HL-60 (cell line): ENCODE measurements around the gene MYLK3.
"Not testable (repeated sequence)": the region's sequence is repeated elsewhere in the genome, so short reads cannot be mapped to it uniquely, and the experiment has no call there.

ENCODE experiments used
- DNase-seq, 2 experiments: peaks; one replicate each; pipeline ENCODE4 v3.0.0-alpha.2; 2010 to 2020; ENCODE audit warnings: low read depth in 1 of 2, low spot score in 1 of 2
- H3K27ac ChIP-seq: fragments of 250-450 bp; sonication (Bioruptor Pico); replicated peaks from 2 replicates; pipeline ENCODE4 v1.5.1; 2020; ENCODE audit warnings: mild to moderate bottlenecking, moderate library complexity
- H3K27me3 ChIP-seq: fragments of 250-450 bp; sonication (Bioruptor Pico); 2 replicates; pipeline ENCODE4 v1.5.1; 2021; ENCODE audit warnings: mild to moderate bottlenecking, moderate library complexity; ENCODE audit not compliant: insufficient read depth, poor library complexity, severe bottlenecking
- H3K4me3 ChIP-seq: replicated peaks from 2 replicates; pipeline ENCODE4 v1.5.1; 2011; ENCODE audit warnings: mild to moderate bottlenecking, control low read depth, low read length; ENCODE audit not compliant: insufficient read depth
- GABPA ChIP-seq: IDR thresholded peaks from 2 replicates; pipeline ENCODE4 v1.6.1; 2012; ENCODE audit warnings: low read depth
- POLR2AphosphoS5 ChIP-seq: IDR thresholded peaks from 2 replicates; pipeline ENCODE4 v1.6.1; 2012; ENCODE audit warnings: low read depth
- SPI1 ChIP-seq: IDR thresholded peaks from 2 replicates; pipeline ENCODE4 v1.6.1; 2012; ENCODE audit warnings: low read depth, mild to moderate bottlenecking, borderline replicate concordance
- TF ChIP-seq, protein P1 (sequence below): IDR thresholded peaks from one replicate; pipeline ENCODE4 v1.5.1; 2011; ENCODE audit warnings: low read length, control low read depth, inconsistent platforms; ENCODE audit not compliant: insufficient read depth
- TF ChIP-seq, protein P2 (sequence below): IDR thresholded peaks from 2 replicates; pipeline ENCODE4 v1.6.1; 2012; ENCODE audit warnings: low read depth; ENCODE audit not compliant: insufficient replicate concordance

MYLK3 gene

DNA sequence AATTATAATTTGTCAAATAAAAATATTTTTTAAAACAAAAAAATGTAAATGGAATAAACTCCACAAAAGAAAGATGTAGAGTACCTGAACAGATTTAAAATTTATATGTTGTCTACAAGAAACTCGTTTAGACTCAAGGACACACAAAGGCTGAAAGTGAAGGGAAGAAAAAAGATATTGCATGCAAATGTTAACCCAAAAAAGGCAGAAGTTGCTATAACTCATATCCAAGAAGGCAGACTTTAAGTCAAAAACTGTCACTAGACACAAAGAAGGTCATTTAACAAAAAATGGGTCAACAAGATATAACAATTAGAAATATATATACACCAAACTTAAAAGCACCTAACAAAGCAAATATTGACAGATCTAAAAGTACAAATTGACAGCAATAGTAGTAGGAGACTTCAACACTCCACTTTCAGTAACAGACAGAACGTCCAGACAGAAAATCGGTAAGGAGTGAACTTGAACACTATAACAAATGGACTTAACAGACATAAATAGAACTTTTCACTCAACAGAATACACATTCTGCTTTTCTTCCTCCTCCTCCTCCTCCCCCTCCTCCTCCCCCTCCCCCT lies 40.8 kb upstream of the MYLK3 start:
- DNase-seq, result no peak
- H3K27ac ChIP-seq, result no peak overlapping the region

DNA sequence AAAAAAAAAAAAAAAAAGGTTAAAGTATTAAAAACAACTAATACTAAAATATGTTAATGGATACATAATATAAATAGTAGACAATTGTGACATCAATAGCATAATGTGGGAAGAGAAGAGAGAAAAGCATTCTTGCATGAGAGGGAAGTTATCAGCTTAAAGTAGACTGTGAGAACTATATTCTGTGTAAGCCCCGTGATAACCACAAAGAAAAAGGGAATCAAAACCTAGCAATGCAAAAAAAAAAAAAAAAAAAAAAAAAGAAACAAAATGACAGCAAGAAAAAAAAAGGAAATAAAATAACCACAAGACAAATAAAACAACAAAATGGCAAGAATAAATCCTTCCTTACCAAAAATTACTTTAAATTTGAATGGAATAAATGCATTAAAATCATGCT lies 39.8 kb upstream of the MYLK3 start:
- DNase-seq, result no peak
- Histone ChIP-seq H3K27me3 (no peaks in the 10 kb centered on the region), H3K4me3 (no peak overlapping the region), H3K27ac (no peak overlapping the region)
- no peak for TF ChIP-seq SPI1

More for the DNA sequence above, 40.8 kb upstream of the MYLK3 start:
- TF ChIP-seq, protein P1, sequence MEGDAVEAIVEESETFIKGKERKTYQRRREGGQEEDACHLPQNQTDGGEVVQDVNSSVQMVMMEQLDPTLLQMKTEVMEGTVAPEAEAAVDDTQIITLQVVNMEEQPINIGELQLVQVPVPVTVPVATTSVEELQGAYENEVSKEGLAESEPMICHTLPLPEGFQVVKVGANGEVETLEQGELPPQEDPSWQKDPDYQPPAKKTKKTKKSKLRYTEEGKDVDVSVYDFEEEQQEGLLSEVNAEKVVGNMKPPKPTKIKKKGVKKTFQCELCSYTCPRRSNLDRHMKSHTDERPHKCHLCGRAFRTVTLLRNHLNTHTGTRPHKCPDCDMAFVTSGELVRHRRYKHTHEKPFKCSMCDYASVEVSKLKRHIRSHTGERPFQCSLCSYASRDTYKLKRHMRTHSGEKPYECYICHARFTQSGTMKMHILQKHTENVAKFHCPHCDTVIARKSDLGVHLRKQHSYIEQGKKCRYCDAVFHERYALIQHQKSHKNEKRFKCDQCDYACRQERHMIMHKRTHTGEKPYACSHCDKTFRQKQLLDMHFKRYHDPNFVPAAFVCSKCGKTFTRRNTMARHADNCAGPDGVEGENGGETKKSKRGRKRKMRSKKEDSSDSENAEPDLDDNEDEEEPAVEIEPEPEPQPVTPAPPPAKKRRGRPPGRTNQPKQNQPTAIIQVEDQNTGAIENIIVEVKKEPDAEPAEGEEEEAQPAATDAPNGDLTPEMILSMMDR, result no peak
- TF ChIP-seq GABPA, result no peak
- TF ChIP-seq, protein P2, sequence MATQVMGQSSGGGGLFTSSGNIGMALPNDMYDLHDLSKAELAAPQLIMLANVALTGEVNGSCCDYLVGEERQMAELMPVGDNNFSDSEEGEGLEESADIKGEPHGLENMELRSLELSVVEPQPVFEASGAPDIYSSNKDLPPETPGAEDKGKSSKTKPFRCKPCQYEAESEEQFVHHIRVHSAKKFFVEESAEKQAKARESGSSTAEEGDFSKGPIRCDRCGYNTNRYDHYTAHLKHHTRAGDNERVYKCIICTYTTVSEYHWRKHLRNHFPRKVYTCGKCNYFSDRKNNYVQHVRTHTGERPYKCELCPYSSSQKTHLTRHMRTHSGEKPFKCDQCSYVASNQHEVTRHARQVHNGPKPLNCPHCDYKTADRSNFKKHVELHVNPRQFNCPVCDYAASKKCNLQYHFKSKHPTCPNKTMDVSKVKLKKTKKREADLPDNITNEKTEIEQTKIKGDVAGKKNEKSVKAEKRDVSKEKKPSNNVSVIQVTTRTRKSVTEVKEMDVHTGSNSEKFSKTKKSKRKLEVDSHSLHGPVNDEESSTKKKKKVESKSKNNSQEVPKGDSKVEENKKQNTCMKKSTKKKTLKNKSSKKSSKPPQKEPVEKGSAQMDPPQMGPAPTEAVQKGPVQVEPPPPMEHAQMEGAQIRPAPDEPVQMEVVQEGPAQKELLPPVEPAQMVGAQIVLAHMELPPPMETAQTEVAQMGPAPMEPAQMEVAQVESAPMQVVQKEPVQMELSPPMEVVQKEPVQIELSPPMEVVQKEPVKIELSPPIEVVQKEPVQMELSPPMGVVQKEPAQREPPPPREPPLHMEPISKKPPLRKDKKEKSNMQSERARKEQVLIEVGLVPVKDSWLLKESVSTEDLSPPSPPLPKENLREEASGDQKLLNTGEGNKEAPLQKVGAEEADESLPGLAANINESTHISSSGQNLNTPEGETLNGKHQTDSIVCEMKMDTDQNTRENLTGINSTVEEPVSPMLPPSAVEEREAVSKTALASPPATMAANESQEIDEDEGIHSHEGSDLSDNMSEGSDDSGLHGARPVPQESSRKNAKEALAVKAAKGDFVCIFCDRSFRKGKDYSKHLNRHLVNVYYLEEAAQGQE, result no peak
- no peak for TF ChIP-seq SPI1
- TF ChIP-seq POLR2AphosphoS5, result no peak
- Histone ChIP-seq H3K27me3 (no peaks in the 10 kb centered on the region), H3K4me3 (no peak overlapping the region)

DNA sequence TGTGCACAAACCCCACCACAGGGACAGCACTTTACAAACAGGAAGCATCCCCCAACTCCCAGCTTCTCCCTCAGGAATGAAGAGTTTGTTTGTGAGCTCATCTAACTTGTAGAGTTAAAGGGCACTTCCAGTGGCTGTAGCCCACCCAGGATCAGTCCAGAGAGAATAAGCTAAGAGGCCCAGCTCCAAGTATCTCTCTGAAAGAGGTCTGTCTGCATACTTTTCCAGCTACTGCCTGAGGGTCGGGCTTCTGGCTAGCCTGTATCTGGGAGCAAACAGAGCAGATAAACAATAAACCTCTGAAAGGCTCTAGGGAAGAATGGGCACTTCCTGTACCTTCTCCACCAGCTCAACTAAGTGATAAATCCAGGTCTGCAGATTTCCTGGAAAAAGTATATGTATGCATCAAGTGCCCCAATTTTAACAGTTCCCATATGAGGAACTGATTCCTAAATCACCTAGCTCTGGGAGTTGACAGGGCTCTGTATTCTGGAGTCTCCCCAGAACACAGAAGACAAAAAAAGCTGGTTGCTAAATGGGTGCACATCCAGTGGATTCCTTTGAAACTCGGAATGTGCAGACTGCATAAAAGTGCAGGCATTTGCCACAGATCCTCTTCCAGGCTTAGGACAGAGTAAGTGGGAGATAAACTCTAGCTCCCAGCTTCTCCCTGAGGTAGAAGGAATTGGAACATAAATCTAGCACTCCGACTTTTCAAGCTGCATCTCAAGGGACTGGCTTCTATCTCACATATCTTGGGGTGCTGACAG lies 37.1 kb upstream of the MYLK3 start:
- Histone ChIP-seq H3K27ac (no peak overlapping the region), H3K27me3 (no peaks in the 10 kb centered on the region), H3K4me3 (no peak overlapping the region)
- DNase-seq, result no peak
- TF ChIP-seq GABPA (no peak), POLR2AphosphoS5 (no peak), SPI1 (no peak)
- TF ChIP-seq, protein P1, result no peak
- TF ChIP-seq, protein P2, result no peak

DNA sequence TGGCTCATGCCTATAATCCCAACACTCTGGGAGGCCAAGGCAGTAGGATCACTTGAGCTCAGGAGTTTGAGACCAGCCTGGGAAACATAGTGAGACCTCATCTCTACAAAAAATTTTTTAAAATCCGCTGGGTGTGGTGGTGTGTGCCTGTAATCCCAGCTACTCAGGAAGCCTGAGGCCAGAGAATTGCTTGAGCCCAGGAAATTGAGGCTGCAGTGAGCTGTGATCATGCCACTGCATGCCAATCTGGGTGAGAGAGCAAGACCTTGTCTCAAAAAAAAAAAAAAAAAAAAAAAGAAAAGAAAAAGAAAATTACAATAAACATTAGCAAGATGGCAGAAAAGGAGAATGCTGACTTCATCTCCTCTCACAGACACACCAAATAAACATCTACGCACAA lies 36.4 kb upstream of the MYLK3 start:
- DNase-seq, H3K27me3 ChIP-seq, H3K4me3 ChIP-seq, H3K27ac ChIP-seq: not testable (repeated sequence)
